ENCODE measurements around the gene NEK10. TPM values are rescaled to one million over a fixed set of nuclear protein-coding genes. Genes with fewer than 3 reads are reported as not detected.

The NEK10 gene
- total RNA-seq, 1 experiment from 2014 or later = 1.2 TPM

GRCh38 chr3:27200721-27201489 lies 168.3 kb downstream of the NEK10 start:
- Histone ChIP-seq H3K27me3 (ENCODE audit: insufficient read depth, low read length) (no peaks in the 10 kb centered on the region), H3K4me2 (ENCODE audit: low read length) (no peak overlapping the region), H3K36me3 (ENCODE audit: control insufficient read depth in 1 of 2, insufficient read depth in 2 of 2, low read length in 2 of 2) (no peaks in the 10 kb centered on the region), H3K9me2 (ENCODE audit: insufficient read depth) (no peaks in the 10 kb centered on the region), H3K79me2 (ENCODE audit: insufficient read depth, low read length) (no peaks in the 10 kb centered on the region), H3K27ac (ENCODE audit: low read depth, low read length) (no peak overlapping the region), H3K9me3 (ENCODE audit: control insufficient read depth in 1 of 2, insufficient read depth in 1 of 2, low read depth in 1 of 2, low read length in 2 of 2) (no peaks in the 10 kb centered on the region), H2AFZ (ENCODE audit: low read depth, low read length, poor library complexity, severe bottlenecking) (no peak overlapping the region), H4K20me1 (ENCODE audit: insufficient read depth) (no peaks in the 10 kb centered on the region), H3K4me3 (replicated peaks in 1 of 2; ENCODE audit: low read depth in 1 of 2, low read length in 2 of 2) (no peak overlapping the region), H3K4me1 (ENCODE audit: control insufficient read depth in 1 of 2, insufficient read depth in 2 of 2, low read length in 2 of 2) (peaks cover 0 to 13% of the 10 kb centered on the region in 2 experiments; a peak in 3 of 4 replicates), H3K9ac (ENCODE audit: low read length) (no peak overlapping the region)
- POLR2A ChIA-PET = no interaction called here
- intact Hi-C loops (cut with micrococcal nuclease) = no loop called here
- CTCF ChIA-PET = no interaction called here
- RAD21 ChIA-PET (ENCODE audit: low non-redundant PET in 1 of 2, low total read pairs in 2 of 2, uncharacterized antibody in 2 of 2, unreplicated experiment in 2 of 2) = no interaction called here
- ATAC-seq (peak; percentile 44; the same call in 1 of the 2 replicates), DNase-seq (ENCODE audit: low read depth, low spot score) (no peak)
- BruUV-seq (replicated peaks) = no TSS peak
- TF ChIP-seq REST (IDR thresholded peaks at IDR 0.05; ENCODE audit: low read depth) (no peak), EZH2phosphoT487 (IDR thresholded peaks at IDR 0.05; ENCODE audit: borderline replicate concordance) (no peak), POLR2A (IDR thresholded peaks at IDR 0.05; ENCODE audit: borderline replicate concordance, extremely low read depth, insufficient read depth, insufficient read length) (no peak), CEBPB (IDR thresholded peaks at IDR 0.05; ENCODE audit: low read depth) (no peak), CTCF (IDR thresholded peaks at IDR 0.05 in 2 of 3, conservative IDR thresholded peaks at IDR 0.05 in 1 of 3; ENCODE audit: borderline replicate concordance in 1 of 3, insufficient read depth in 1 of 3, low read depth in 2 of 3, low read length in 2 of 3) (no peak), SIN3A (IDR thresholded peaks at IDR 0.05; ENCODE audit: low read depth) (no peak), FOSL1 (IDR thresholded peaks at IDR 0.05; ENCODE audit: low read depth) (no peak)
- TF ChIP-seq, protein P1, sequence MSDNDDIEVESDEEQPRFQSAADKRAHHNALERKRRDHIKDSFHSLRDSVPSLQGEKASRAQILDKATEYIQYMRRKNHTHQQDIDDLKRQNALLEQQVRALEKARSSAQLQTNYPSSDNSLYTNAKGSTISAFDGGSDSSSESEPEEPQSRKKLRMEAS (IDR thresholded peaks at IDR 0.05) = no peak
